Activated gamma-delta T cell treated with Interleukin-2 at 50 U/mL for 16 hours (primary cell): ENCODE measurements around the gene CFAP20.
"Not testable (repeated sequence)": the region's sequence is repeated elsewhere in the genome, so short reads cannot be mapped to it uniquely, and the experiment has no call there.

Experiments used
- DNase-seq: peaks from one replicate; pipeline ENCODE4 v3.0.0-alpha.2; 2020

CFAP20 gene

DNA sequence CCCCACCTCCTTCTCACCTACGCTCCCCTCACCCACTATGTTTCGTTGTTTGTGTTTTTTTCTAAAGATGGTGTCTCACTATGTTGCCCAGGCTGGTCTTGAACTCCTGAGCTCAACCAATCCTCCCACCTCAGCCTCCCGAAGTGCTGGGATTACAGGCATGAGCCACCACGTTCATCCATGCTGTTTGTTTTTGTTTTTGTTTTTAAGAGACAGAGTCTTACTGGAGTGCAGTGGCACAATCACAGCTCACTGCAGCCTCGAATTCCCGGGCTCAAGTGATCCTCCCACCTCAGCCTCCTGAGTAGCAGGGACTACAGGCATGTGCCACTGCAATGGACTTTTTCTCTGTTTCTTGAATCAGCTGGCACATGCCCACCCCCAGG, 33.6 kb downstream of the CFAP20 start:
- DNase-seq = not testable (repeated sequence)

DNA sequence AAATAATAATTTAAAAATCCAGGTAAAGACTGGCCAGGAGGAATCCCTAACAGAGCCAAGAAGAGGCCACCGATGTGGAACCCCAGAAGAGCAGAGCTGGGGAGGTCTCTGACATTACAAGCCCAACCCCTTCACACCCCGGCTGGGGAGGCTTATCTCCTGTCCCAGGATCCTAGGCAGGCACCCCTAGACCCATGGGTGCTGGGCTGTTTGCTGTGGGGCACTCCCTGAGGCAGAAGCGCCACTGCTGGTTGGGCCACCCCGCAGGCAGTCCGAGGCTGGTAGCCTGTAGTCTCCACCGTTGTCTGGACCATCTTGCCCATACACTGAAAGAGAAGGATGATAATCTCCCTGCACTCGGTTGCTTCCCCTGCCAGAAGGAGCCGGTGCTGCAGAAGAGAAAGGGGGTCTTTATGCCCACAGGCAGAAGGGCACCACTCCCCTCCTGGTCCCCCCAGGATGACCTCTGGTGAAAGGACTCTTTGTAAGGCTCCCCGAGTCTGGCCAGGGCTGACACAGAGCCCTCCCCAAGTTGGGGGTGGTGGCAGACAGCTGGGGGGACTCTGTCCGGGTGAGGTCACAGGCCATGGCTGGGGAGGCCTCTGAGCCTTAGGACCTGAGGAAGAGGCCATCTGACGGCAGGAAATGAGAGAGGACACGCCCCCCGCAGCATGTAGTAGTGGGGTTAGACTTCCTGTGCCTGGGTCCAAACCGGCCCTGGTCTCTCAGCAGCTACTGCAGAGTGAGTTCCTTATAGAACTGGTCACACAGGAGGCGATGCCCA, 34.2 kb downstream of the CFAP20 start:
- no peak for DNase-seq

DNA sequence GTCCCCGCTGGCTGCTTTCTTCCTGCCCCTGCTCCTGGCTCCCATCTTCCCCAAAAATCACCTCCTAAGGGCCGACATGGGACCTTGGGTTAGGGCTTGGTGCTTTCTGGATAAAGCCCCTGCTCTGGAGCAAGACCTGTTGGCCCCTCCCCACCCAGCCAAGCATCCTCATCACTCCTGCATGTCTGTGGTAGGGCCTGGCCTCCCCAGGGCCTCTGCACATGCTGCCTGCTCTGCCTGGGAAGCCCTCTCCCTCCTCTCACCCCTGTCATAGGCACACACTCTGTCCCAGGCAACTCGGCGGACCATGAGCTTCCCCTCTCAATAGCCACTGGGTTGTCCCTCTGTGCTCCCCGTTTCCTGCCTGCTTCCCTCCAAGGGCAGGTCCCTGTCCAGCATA, 35.2 kb downstream of the CFAP20 start:
- no peak for DNase-seq

DNA sequence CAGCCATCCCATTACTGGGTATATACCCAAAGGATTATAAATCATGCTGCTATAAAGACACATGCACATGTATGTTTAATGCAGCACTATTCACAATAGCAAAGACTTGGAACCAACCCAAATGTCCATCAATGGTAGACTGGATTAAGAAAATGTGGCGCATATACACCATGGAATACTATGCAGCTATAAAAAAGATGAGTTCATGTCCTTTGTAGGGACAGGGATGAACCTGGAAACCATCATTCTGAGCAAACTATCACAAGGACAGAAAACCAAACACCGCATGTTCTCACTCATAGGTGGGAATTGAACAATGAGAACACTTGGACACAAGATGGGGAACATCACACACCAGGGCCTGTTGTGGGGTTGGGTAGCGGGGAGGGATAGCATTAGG, 38.8 kb downstream of the CFAP20 start:
- not testable (repeated sequence) for DNase-seq

DNA sequence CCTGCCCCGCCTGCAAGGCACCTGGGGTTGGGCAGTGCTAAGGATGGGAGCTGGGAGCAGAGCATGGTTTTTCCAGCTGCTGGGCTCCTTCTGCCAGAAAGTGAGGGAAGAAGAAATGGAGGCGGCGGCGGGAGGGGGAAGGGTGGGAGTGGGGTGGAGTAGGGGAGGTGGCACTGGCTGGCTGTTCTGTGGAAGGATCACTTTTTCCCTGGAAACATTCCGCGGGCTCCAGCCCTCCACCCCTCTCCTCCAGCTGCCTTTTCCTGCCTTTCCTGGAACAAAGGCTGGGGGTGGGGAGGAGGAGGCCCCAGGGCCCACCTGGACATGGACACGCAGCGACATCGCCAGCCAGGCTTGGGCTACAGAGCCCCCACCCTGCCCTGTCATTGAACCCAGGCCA, 41.1 kb downstream of the CFAP20 start:
- DNase-seq = no peak

DNA sequence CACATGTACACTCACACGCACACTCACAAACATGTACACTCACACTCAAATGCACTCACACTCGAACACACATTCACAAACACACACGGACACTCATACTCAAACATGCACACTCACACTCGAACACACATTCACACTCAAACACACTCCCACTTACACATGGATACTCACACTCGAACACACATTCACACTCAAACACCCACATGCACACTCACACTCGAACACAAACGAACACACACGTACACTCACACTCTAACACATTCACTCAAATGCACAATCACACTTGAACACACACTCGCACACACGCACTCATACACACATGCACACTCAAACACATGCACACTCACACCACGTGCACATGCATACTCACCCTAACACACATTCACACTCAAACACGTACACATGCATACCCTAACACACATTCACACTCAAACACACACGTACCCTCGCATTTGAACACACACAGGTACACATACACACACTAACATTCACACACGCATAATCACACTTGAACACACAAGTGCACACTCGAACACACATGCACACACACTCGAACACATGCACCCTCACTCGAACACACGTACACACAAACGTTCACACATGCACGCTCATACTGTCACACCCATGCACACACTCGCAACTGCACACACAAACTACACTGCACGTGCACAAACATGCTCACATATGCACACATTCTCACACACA, 41.8 kb downstream of the CFAP20 start:
- DNase-seq = no peak

DNA sequence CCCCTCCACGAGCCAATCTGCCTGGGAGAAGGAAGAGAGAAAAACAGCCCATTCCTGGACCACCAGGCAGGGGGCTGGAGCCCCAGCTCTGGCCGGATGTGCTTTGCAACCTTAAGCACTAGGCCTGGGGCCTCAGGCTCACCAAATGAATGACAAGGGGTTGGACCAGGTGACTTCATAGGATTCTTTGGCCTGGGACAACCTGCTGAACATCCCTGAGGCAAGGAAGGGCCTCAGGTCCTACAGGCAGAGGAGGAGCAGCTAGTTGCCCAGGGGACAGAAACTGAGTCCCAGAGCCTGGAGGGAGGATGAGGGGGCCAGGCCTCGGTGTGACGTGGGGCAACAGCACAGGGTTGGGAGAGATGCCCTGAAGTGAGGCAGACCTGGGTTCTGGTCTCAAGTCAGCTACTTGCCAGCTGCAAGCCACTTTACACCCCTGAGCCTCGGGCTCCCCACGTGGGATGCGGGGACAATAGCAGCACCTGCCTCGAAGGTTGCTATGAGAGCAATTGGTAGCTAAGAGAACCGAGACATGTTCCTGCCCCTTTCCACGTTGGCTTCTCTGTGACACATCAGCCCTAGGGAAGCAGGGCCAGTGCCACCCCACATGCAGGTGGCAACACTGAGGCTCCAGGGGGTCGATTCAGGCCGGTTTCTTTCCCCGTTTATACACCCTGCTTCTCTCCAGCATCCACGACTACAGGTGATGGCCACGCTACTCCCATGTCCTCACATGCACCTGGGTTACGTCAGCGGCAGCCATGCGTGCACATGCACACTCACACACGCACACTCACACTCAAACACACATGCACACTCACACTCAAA, 42.6 kb downstream of the CFAP20 start:
- no peak for DNase-seq

DNA sequence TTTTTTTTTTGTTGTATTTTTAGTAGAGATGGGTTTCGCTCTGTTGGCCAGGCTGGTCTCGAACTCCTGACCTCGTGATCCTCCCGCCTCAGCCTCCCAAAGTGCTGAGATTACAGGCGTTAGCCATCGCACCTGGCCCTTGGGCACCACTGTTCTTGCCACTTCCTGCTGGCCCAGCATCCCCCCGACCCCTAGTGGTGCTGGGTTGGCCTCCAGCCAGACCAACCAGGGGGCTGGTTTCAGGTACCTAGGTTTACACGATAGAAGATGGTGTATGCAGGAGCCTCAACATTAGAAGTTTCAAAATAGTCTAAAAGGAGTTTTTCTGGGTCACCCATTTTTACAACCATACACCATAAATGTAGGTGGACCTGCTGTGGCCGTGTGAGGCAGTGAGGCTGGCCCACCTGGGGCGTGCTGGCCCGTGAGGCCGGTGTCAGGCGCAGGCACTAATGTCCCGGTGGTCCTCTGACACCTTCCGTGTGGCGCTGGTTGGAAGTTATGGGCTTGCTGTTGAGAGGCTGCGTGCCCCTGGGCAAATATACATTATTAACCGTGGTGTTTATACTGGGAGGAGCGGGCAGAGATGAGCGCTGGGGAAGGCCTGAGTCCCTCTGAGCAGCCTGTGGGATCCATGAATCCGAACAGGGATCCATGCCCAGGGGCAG, 43.5 kb downstream of the CFAP20 start:
- no peak for DNase-seq

DNA sequence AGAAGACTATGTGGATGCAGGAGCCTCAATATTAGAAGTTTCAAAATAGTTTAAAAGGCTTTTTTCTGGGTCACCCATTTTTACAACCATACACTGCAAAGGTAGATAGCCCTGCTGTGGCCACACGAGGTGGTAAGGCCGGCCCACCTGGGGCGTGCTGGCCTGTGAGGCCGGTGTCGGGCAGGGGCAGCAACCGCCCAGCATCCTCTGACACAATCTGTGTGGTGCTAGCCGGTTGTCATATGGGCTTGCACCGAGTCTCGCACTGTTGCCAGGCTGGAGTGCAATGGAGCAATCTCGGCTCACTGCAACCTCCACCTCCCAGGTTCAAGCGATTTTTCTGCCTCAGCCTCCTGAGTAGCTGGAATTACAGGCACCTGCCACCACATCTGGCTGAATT, 44.0 kb downstream of the CFAP20 start:
- no peak for DNase-seq

DNA sequence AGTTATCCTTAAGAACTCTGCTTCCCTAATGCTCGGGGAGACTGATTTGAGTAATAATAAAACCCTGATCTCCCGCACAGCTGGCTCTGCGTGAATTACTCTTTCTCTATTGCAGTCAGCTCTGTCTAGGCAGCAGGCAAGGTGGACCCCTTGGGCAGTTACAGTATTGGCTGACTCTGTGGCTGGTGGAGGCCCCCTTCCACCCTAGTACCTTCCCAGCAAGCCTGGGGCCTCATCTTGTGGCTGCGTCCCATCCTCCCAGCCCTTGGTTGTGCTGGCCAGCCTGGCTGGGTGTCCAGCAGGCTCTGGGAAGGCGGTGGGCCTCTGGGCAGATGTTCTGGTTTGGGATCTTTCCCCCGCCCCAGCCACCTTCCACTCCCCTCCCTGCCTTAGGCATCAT, 44.5 kb downstream of the CFAP20 start:
- no peak for DNase-seq

DNA sequence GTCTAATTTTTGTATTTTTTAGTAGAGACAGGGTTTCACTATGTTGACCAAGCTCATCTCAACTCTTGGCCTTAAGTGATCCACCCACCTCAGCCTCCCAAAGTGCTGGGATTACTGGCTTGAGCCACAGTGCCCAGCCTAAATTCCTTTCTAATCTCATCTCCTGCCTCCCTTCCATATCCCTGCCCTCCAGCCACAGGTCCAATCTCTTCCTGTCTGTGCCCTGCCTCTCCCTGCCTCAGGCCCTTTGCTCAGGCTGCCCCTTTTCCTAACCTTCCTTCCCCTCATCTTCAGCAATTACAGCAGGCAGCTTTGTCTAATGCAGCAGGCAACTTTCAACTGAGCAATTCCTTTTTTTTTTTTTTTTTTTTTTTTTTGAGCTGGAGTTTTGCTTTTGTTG, 46.8 kb downstream of the CFAP20 start:
- no peak for DNase-seq

DNA sequence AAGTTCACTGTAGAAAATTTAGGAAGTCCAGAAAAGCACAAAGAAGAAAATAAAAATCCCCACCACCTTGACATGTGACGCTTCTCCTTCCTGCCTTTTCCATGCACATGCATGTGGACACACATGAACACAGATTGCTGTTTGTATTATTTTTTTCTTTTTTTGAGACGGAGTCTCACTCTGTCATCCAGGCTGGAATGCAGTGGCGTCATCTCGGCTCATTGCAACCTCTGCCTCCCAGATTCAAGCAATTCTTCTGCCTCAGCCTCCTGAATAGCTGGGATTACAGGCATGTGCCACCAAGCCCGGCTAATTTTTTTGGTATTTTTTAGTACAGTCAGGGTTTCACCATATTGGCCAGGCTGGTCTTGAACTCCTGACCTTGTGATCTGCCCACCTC, 48.5 kb downstream of the CFAP20 start:
- not testable (repeated sequence) for DNase-seq

DNA sequence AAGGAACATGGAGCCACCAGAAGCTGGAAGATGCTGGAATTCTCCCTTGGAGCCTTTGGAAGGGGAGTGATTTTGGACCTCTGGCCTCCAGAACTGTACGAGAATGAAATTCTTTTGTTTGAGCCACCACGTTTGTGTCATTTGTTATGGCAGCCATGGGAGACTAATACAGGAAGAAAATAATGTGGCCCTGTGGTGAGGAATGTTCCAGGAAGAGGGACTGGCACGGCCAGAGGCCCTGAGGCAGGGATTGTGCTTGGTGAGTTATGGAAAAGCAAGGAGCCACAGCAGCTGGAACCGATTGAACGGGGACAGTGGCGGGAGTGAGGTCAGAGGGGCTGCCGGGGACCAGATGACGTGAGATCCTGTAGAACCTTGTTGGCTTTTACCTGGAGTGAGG, 51.4 kb downstream of the CFAP20 start:
- DNase-seq = no peak

DNA sequence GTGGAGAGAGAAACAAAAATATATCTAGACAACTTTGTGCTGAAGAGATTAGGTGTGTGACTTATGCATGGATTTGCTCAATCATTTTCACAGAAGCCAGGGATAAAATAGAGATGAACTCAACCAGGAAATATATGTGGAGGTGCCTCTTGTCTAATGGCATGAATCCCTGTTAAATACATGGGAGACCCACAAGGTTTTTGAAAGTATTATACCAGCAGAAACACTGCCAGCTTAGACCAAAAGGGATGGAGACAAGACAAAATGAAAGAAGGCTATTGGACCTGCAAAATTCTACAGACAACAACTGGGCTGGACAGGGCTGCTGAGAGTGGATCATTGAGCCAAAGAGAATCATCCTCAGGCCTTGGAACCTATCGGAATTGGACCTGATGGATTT, 52.7 kb downstream of the CFAP20 start:
- DNase-seq = no peak

DNA sequence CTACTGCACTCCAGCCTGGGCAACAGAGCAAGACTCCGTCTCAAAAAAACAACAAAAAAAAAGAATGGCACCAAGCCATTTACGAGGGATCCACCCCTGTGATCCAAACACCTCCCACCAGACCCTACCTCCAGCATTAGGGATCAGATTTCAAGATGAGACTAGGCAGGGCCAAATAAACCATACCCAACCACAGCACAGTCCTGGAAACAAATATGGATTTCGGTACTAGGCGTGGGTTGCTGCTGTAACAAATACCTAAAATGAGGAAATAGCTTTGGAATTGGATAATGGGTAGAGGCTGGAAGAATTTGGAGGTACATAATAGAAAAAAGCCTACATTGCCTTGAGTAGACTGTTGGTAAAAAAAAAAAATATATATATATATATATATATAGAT, 54.5 kb downstream of the CFAP20 start:
- no peak for DNase-seq

DNA sequence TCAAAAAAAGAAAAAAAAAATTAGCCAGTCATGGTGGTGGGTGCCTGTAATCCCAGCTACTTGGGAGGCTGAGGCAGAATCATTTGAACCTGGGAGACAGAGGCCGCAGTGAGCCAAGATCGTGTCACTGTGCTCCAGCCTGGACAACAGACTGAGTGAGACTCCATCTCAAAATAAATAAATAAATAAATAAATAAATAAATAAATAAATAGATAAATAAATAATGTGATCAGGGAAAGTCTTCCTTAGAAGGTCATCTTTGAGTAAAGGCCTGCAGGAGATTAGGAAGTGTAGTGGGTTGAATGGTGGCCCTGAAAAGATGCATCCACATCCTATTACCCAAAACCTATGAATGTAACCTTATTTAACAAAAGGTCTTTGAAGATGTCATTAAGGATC, 56.1 kb downstream of the CFAP20 start:
- not testable (repeated sequence) for DNase-seq

DNA sequence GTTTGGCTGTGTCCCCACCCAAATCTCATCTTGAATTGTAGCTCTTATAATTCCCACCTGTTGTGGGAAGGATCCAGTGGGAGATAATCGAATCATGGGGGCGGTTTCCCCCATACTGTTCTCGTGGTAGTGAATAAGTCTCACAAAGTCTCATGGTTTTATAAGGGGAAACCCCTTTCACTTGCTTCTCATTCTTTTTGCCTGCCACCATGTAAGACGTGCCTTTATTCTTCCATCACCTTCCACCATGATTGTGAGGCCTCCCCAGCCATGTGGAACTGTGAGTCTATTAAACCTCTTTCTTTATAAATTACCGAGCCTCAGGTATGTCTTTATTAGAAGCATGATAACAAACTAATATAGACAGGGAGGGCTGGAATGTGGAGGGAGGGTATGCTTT, 57.0 kb downstream of the CFAP20 start:
- DNase-seq = not testable (repeated sequence)

DNA sequence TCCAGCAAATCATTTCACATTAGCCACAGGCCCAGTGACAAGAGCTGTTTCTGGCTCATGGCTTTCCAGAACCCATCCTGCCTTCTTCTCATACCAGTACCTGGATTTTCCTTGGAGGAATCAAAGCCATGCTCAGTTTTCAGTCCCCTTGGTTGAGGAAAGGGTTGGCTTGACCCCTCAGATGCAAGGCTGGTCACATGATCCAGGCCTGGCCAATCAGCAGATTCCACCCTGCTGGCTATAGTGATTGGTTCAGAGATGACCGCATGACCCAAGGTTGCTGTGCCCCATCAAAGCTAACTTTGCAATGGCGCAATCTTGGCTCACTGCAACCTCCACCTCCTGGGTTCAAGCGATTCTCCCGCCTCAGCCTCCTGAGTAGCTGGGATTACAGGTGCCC, 58.6 kb downstream of the CFAP20 start:
- no peak for DNase-seq
